OCI-LY1 (cell line): Measurements from ENCODE around the gene SCUBE2.

Source experiments
- H2AFZ ChIP-seq: fragments of 200-600 bp; sonication (generic), shearing (Covaris generic); 2 replicates; pipeline ENCODE4 v1.6.0; 2014; ENCODE audit warnings: antibody characterized with exemption, mild to moderate bottlenecking, low read length
- H3F3A ChIP-seq: fragments of 200-600 bp; sonication (generic), shearing (Covaris generic); 2 replicates; pipeline ENCODE4 v1.6.0; 2014; ENCODE audit warnings: mild to moderate bottlenecking, antibody characterized with exemption, low read length, moderate library complexity; ENCODE audit not compliant: insufficient read depth
- H3K27ac ChIP-seq: fragments of 200-600 bp; sonication (generic); 2 replicates; pipeline ENCODE4 v1.5.1; 2014; ENCODE audit warnings: low read length, mixed run types, mild to moderate bottlenecking, low read depth; ENCODE audit not compliant: poor library complexity, severe bottlenecking
- H3K27me3 ChIP-seq: fragments of 200-600 bp; sonication (generic); 2 replicates; pipeline ENCODE4 v1.6.0; 2014; ENCODE audit warnings: antibody characterized with exemption, mild to moderate bottlenecking, low read length, moderate library complexity; ENCODE audit not compliant: insufficient read depth
- H3K36me3 ChIP-seq: fragments of 200-600 bp; sonication (generic); 2 replicates; pipeline ENCODE4 v1.6.1; 2014; ENCODE audit warnings: mild to moderate bottlenecking, antibody characterized with exemption, low read length, moderate library complexity, mixed read lengths; ENCODE audit not compliant: insufficient read depth
- H3K4me1 ChIP-seq: fragments of 200-600 bp; sonication (generic); 2 replicates; pipeline ENCODE4 v1.5.1; 2014; ENCODE audit warnings: mild to moderate bottlenecking, low read length, moderate library complexity; ENCODE audit not compliant: insufficient read depth, severe bottlenecking
- H3K4me2 ChIP-seq: fragments of 200-600 bp; sonication (generic), shearing (Covaris generic); 2 replicates; pipeline ENCODE4 v1.6.1; 2014; ENCODE audit warnings: low read length
- H3K4me3 ChIP-seq: fragments of 200-600 bp; sonication (generic); 2 replicates; pipeline ENCODE4 v1.5.1; 2014; ENCODE audit warnings: low read length, low read depth, mild to moderate bottlenecking, mixed read lengths; ENCODE audit not compliant: poor library complexity, severe bottlenecking
- H3K79me2 ChIP-seq: fragments of 200-600 bp; shearing (Covaris generic); 2 replicates; pipeline ENCODE4 v1.6.1; 2016; ENCODE audit warnings: mixed run types, low read length, mixed read lengths; ENCODE audit not compliant: insufficient read depth
- H3K9ac ChIP-seq: fragments of 200-600 bp; sonication (generic), shearing (Covaris generic); 2 replicates; pipeline ENCODE4 v1.6.1; 2014; ENCODE audit warnings: mild to moderate bottlenecking, low read length, mixed read lengths
- H3K9me2 ChIP-seq: fragments of 200-600 bp; sonication (generic), shearing (Covaris generic); 2 replicates; pipeline ENCODE4 v1.6.1; 2014; ENCODE audit warnings: low read depth, mild to moderate bottlenecking, low read length, mixed read lengths
- H3K9me3 ChIP-seq: fragments of 200-600 bp; shearing (Covaris generic); 2 replicates; pipeline ENCODE4 v1.6.1; 2014; ENCODE audit warnings: low read length, mixed read lengths
- H4K20me1 ChIP-seq: fragments of 200-600 bp; sonication (generic), shearing (Covaris generic); 2 replicates; pipeline ENCODE4 v1.6.0; 2016; ENCODE audit warnings: mild to moderate bottlenecking, low read length; ENCODE audit not compliant: insufficient read depth
- CTCF ChIP-seq: fragments of 200-600 bp; sonication (generic), shearing (Covaris generic); IDR thresholded peaks from 2 replicates; pipeline ENCODE4 v1.5.1; 2017; ENCODE audit warnings: mild to moderate bottlenecking, antibody characterized with exemption, low read length, moderate library complexity, mixed read lengths
- EZH2 ChIP-seq: fragments of 200-600 bp; sonication (generic), shearing (Covaris generic); IDR thresholded peaks from 2 replicates; pipeline ENCODE4 v1.8.0; 2017; ENCODE audit warnings: borderline replicate concordance, mixed run types, mild to moderate bottlenecking, antibody characterized with exemption, low read length, moderate library complexity, mixed read lengths

SCUBE2 gene

GRCh38 chr11:9081153-9081552, 10.2 kb downstream of the SCUBE2 start:
- TF ChIP-seq CTCF, result no peak
- TF ChIP-seq EZH2, result no peak
- H3K9me2 ChIP-seq, result no peaks in the 10 kb centered on the region
- H3K4me2 ChIP-seq, result no peak overlapping the region
- H3K27ac ChIP-seq, result no peak overlapping the region
- no peak overlapping the region for H3K4me3 ChIP-seq
- H3K27me3 ChIP-seq, result no peaks in the 10 kb centered on the region
- H3K79me2 ChIP-seq, result no peaks in the 10 kb centered on the region
- H3K36me3 ChIP-seq, result no peaks in the 10 kb centered on the region
- H3K9ac ChIP-seq, result no peak overlapping the region
- H3K9me3 ChIP-seq, result no peaks in the 10 kb centered on the region
- no peak overlapping the region for H2AFZ ChIP-seq
- no peaks in the 10 kb centered on the region for H3F3A ChIP-seq
- H4K20me1 ChIP-seq, result no peaks in the 10 kb centered on the region
- H3K4me1 ChIP-seq, result no peaks in the 10 kb centered on the region

- no peaks in the 10 kb centered on the region for H3K9me3 ChIP-seq
- H3K27ac ChIP-seq, result no peak overlapping the region
- H3K79me2 ChIP-seq, result no peaks in the 10 kb centered on the region
- no peak overlapping the region for H3K4me3 ChIP-seq
- H3K27me3 ChIP-seq, result peaks cover 6% of the 10 kb centered on the region; the same call in 1 of the 2 replicates
- H3K9ac ChIP-seq, result no peak overlapping the region
- H2AFZ ChIP-seq, result no peak overlapping the region
- no peaks in the 10 kb centered on the region for H4K20me1 ChIP-seq
- no peaks in the 10 kb centered on the region for H3K36me3 ChIP-seq
- no peak overlapping the region for H3K4me2 ChIP-seq
- TF ChIP-seq EZH2, result no peak
- TF ChIP-seq CTCF, result peak; percentile 22; the same call in 1 of the 2 replicates
- no peaks in the 10 kb centered on the region for H3K4me1 ChIP-seq
- H3F3A ChIP-seq, result no peaks in the 10 kb centered on the region
- no peaks in the 10 kb centered on the region for H3K9me2 ChIP-seq
These were observed 13.0 kb downstream of the SCUBE2 start for GRCh38 chr11:9078113-9079086.

- H4K20me1 ChIP-seq, result no peaks in the 10 kb centered on the region
- no peak overlapping the region for H3K4me2 ChIP-seq
- no peaks in the 10 kb centered on the region for H3K9me2 ChIP-seq
- no peaks in the 10 kb centered on the region for H3K79me2 ChIP-seq
- TF ChIP-seq CTCF (no peak), EZH2 (no peak)
- no peaks in the 10 kb centered on the region for H3F3A ChIP-seq
- H3K27ac ChIP-seq, result no peak overlapping the region
- H3K4me1 ChIP-seq, result no peaks in the 10 kb centered on the region
- no peaks in the 10 kb centered on the region for H3K9me3 ChIP-seq
- H3K9ac ChIP-seq, result no peak overlapping the region
- no peak overlapping the region for H2AFZ ChIP-seq
- H3K4me3 ChIP-seq, result no peak overlapping the region
- H3K36me3 ChIP-seq, result no peaks in the 10 kb centered on the region
- H3K27me3 ChIP-seq, result peaks cover 13% of the 10 kb centered on the region; the same call in 1 of the 2 replicates
These were observed 14.2 kb downstream of the SCUBE2 start for GRCh38 chr11:9077164-9077563.
